Small intestine (tissue), 7 donors: Measurements from ENCODE around the gene APC. TPM values are rescaled to one million over a fixed set of nuclear protein-coding genes. Genes with fewer than 3 reads are reported as not detected.
A peak's percentile ranks its signal among the peaks of the same experiment; 100 is the strongest.

Experiments
- DNase-seq, 2 donors: peaks; one replicate each; pipeline versions ENCODE4 v3.0.0 to v3.0.0-alpha.2; 2013
- FAIRE-seq: peaks from 2 replicates; lab custom pipeline; 2012; peaks lifted over from hg19 to GRCh38; lab: Jason Lieb, UNC
- H3K27ac ChIP-seq, 3 donors: one replicate each; pipeline ENCODE4 v1.5.1; 2013; ENCODE audit warnings: low read length in 2 of 3, mild to moderate bottlenecking in 2 of 3, control low read depth in 1 of 3, inconsistent platforms in 1 of 3, low read depth in 1 of 3, moderate library complexity in 1 of 3
- H3K27me3 ChIP-seq, 3 donors: one replicate each; pipeline ENCODE4 v1.6.1; 2013; ENCODE audit warnings: low read length in 3 of 3, inconsistent platforms in 1 of 3; ENCODE audit not compliant: control insufficient read depth in 3 of 3, insufficient read depth in 3 of 3
- H3K36me3 ChIP-seq, 3 donors: one replicate each; pipeline ENCODE4 v1.6.1; 2013; ENCODE audit warnings: low read length in 3 of 3, inconsistent platforms in 1 of 3, low read depth in 1 of 3, mild to moderate bottlenecking in 1 of 3, moderate library complexity in 1 of 3; ENCODE audit not compliant: control insufficient read depth in 3 of 3, insufficient read depth in 2 of 3
- H3K4me1 ChIP-seq, 3 donors: one replicate each; pipeline ENCODE4 v1.6.1; 2013; ENCODE audit warnings: low read length in 2 of 3, inconsistent platforms in 1 of 3, low read depth in 1 of 3, mild to moderate bottlenecking in 1 of 3, moderate library complexity in 1 of 3; ENCODE audit not compliant: control insufficient read depth in 3 of 3, insufficient read depth in 2 of 3
- H3K4me3 ChIP-seq, 3 donors: one replicate each; pipeline ENCODE4 v1.5.1; 2013; ENCODE audit warnings: low read length in 3 of 3, control low read depth in 1 of 3, inconsistent platforms in 1 of 3, low read depth in 1 of 3, mild to moderate bottlenecking in 1 of 3, moderate library complexity in 1 of 3
- H3K9me3 ChIP-seq, 2 donors: one replicate each; pipeline ENCODE4 v1.6.1; 2013; ENCODE audit warnings: low read depth in 1 of 2, low read length in 1 of 2; ENCODE audit not compliant: control insufficient read depth in 2 of 2, insufficient read depth in 1 of 2
- WGBS, 3 donors: extraction: QIAGEN DNeasy Blood & Tissue Kit; methylation state at CpG; one replicate each; pipeline ENCODE4 v1.1.7; 2013; 5-methylcytosine and 5-hydroxymethylcytosine counted together
- polyA plus RNA-seq, 4 donors: library from polyadenylated mRNA; stranded (reverse) in 3 of 4; unstranded in 1 of 4; fragments of 200-250 nt in 3 of 4; fragments of 120-200 nt in 1 of 4; gene quantifications; one replicate each; pipeline versions ENCODE4 v1.2.1 to v1.2.3, GENCODE V29; 2013
- donor health status: healthy with polysubstance abuse.
- donor health status: control.
- donor health status: control.
- donor health status: Bipolar disorder and iron deficiency.
- donor health status: healthy.

APC gene
- polyA plus RNA-seq, 4 donors = 8.0 to 31.3 (median 16.8) TPM

- no peaks in the 10 kb centered on the region for H3K36me3 ChIP-seq
- DNase-seq (no peak), FAIRE-seq (no peak)
- H3K4me1 ChIP-seq = peaks cover 0 to 3% (median 0%) of the 10 kb centered on the region in 3 donors
- H3K27me3 ChIP-seq = no peaks in the 10 kb centered on the region
- 77 to 86% (median 85%) methylated on average over 2 of the region's 2 CpGs for whole genome bisulfite sequencing, 3 donors
- no peaks in the 10 kb centered on the region for H3K9me3 ChIP-seq
- H3K27ac ChIP-seq = no peak overlapping the region
- no peak overlapping the region for H3K4me3 ChIP-seq
These were observed 17.1 kb upstream of the APC start for GRCh38 chr5:112720576-112720975.

- H3K4me3 ChIP-seq = no peak overlapping the region
- no peaks in the 10 kb centered on the region for H3K27me3 ChIP-seq
- WGBS, 3 donors = 67 to 80% (median 69%) methylated on average over 4 of the region's 4 CpGs
- H3K27ac ChIP-seq = no peak overlapping the region
- peaks cover 0 to 2% (median 0%) of the 10 kb centered on the region in 3 donors for H3K36me3 ChIP-seq
- H3K9me3 ChIP-seq = peaks cover 0 to 7% of the 10 kb centered on the region in 2 donors
- H3K4me1 ChIP-seq = no peaks in the 10 kb centered on the region
- no peak for DNase-seq
- FAIRE-seq = no peak
These were observed 12.8 kb upstream of the APC start for GRCh38 chr5:112724901-112725300.

GRCh38 chr5:112729630-112730029, 8.1 kb upstream of the APC start:
- Histone ChIP-seq H3K27ac (no peak overlapping the region), H3K4me3 (no peak overlapping the region), H3K36me3 (peaks cover 0 to 2% (median 0%) of the 10 kb centered on the region in 3 donors), H3K4me1 (no peaks in the 10 kb centered on the region), H3K9me3 (peaks cover 0 to 7% of the 10 kb centered on the region in 2 donors), H3K27me3 (no peaks in the 10 kb centered on the region)
- DNase-seq (no peak), FAIRE-seq (no peak)
- 91 to 97% (median 96%) methylated on average over 1 of the region's 1 CpG for WGBS, 3 donors

GRCh38 chr5:112732131-112732530, 5.6 kb upstream of the APC start:
- H3K36me3 ChIP-seq = peaks cover 0 to 2% (median 0%) of the 10 kb centered on the region in 3 donors
- H3K4me1 ChIP-seq = no peaks in the 10 kb centered on the region
- H3K27ac ChIP-seq = no peak overlapping the region
- DNase-seq (no peak), FAIRE-seq (no peak)
- peak overlapping the region in 1 of 3 donors; percentile 5 for H3K4me3 ChIP-seq
- no peaks in the 10 kb centered on the region for H3K27me3 ChIP-seq
- 92 to 94% (median 93%) methylated on average over 5 of the region's 5 CpGs for WGBS, 3 donors
- no peaks in the 10 kb centered on the region for H3K9me3 ChIP-seq

- Histone ChIP-seq H3K4me3 (no peak overlapping the region), H3K27me3 (no peaks in the 10 kb centered on the region)
These were observed 4.1 kb upstream of the APC start for GRCh38 chr5:112733586-112733985.

GRCh38 chr5:112734597-112734996, 3.1 kb upstream of the APC start:
- H3K27ac ChIP-seq = no peak overlapping the region
- no peaks in the 10 kb centered on the region for H3K27me3 ChIP-seq
- H3K4me3 ChIP-seq = no peak overlapping the region
- no peak for FAIRE-seq
- no peak for DNase-seq
- H3K4me1 ChIP-seq = peaks cover 0 to 7% (median 4%) of the 10 kb centered on the region in 3 donors
- WGBS, 3 donors = 94 to 96% (median 95%) methylated on average over 3 of the region's 3 CpGs
- H3K36me3 ChIP-seq = peaks cover 0 to 2% (median 0%) of the 10 kb centered on the region in 3 donors
- no peaks in the 10 kb centered on the region for H3K9me3 ChIP-seq

More at GRCh38 chr5:112733586-112733985, 4.1 kb upstream of the APC start:
- Histone ChIP-seq H3K4me1 (peaks cover 0 to 7% (median 4%) of the 10 kb centered on the region in 3 donors), H3K9me3 (no peaks in the 10 kb centered on the region), H3K27ac (no peak overlapping the region), H3K36me3 (peaks cover 0 to 2% (median 0%) of the 10 kb centered on the region in 3 donors)
- DNase-seq (no peak), FAIRE-seq (no peak)
- 55 to 78% (median 63%) methylated on average over 1 of the region's 1 CpG for WGBS, 3 donors

GRCh38 chr5:112735702-112736101, 2.0 kb upstream of the APC start:
- FAIRE-seq = no peak
- WGBS, 3 donors = 56 to 81% (median 71%) methylated on average over 1 of the region's 1 CpG
- DNase-seq = no peak

GRCh38 chr5:112737070-112737462, 619 bp upstream of the APC start:
- 21 to 30% (median 23%) methylated on average over 3 of the region's 3 CpGs for WGBS, 3 donors

More at GRCh38 chr5:112735702-112736101, 2.0 kb upstream of the APC start:
- no peaks in the 10 kb centered on the region for H3K9me3 ChIP-seq
- no peak overlapping the region for H3K27ac ChIP-seq
- no peaks in the 10 kb centered on the region for H3K27me3 ChIP-seq
- H3K4me1 ChIP-seq = peaks cover 0 to 7% (median 4%) of the 10 kb centered on the region in 3 donors
- H3K4me3 ChIP-seq = no peak overlapping the region
- H3K36me3 ChIP-seq = peaks cover 0 to 2% (median 0%) of the 10 kb centered on the region in 3 donors

GRCh38 chr5:112738191-112738560, 491 bp downstream of the APC start:
- Histone ChIP-seq H3K9me3 (no peaks in the 10 kb centered on the region), H3K36me3 (peaks cover 0 to 2% (median 0%) of the 10 kb centered on the region in 3 donors), H3K27me3 (no peaks in the 10 kb centered on the region), H3K27ac (peak overlapping the region in 2 of 3 donors; percentile 17 to 78), H3K4me3 (peak overlapping the region in 2 of 3 donors; percentile 64 to 82), H3K4me1 (peaks cover 0 to 7% (median 6%) of the 10 kb centered on the region in 3 donors)
- DNase-seq (no peak), FAIRE-seq (no peak)
- 36 to 80% (median 68%) methylated on average over 5 of the region's 5 CpGs for WGBS, 3 donors

More at GRCh38 chr5:112737070-112737462, 619 bp upstream of the APC start:
- peaks cover 0 to 2% (median 0%) of the 10 kb centered on the region in 3 donors for H3K36me3 ChIP-seq
- no peaks in the 10 kb centered on the region for H3K9me3 ChIP-seq
- H3K4me3 ChIP-seq = peak overlapping the region in 2 of 3 donors; percentile 54 to 64
- H3K4me1 ChIP-seq = peaks cover 0 to 7% (median 4%) of the 10 kb centered on the region in 3 donors
- no peak overlapping the region for H3K27ac ChIP-seq
- FAIRE-seq (no peak), DNase-seq (no peak)
- H3K27me3 ChIP-seq = no peaks in the 10 kb centered on the region
